BLaER1 treated with 17β-estradiol and CSF1 and Interleukin-3, amounts not matched to agents 10 nM and 100 nM (cell line): ENCODE results near the gene TECPR2.
"Not testable (repeated sequence)": the region's sequence is repeated elsewhere in the genome, so short reads cannot be mapped to it uniquely, and the experiment has no call there.

Source experiments
- H3K27ac ChIP-seq, 11 experiments: shearing (Covaris generic); formaldehyde crosslinking; 2 replicates each; pipeline ENCODE4 v1.8.1; 2022
- H3K27me3 ChIP-seq, 11 experiments: shearing (Covaris generic); formaldehyde crosslinking; 2 replicates each; pipeline ENCODE4 v1.8.1; 2022
- H3K36me3 ChIP-seq, 11 experiments: shearing (Covaris generic); formaldehyde crosslinking; 2 replicates each; pipeline ENCODE4 v1.8.1; 2022
- H3K4me1 ChIP-seq, 10 experiments: shearing (Covaris generic); formaldehyde crosslinking; 2 replicates each; pipeline ENCODE4 v1.8.1; 2022
- H3K4me2 ChIP-seq, 11 experiments: shearing (Covaris generic); formaldehyde crosslinking; 2 replicates each; pipeline ENCODE4 v1.8.1; 2022
- H3K4me3 ChIP-seq, 10 experiments: shearing (Covaris generic); formaldehyde crosslinking; 2 replicates each; pipeline ENCODE4 v1.8.1; 2022
- H3K9ac ChIP-seq, 11 experiments: shearing (Covaris generic); formaldehyde crosslinking; 2 replicates each; pipeline ENCODE4 v1.8.1; 2022
- H3K9me3 ChIP-seq, 11 experiments: shearing (Covaris generic); formaldehyde crosslinking; replicated peaks in 1 of 11; 2 replicates each; pipeline ENCODE4 v1.8.1; 2022
- H4K20me1 ChIP-seq, 11 experiments: shearing (Covaris generic); formaldehyde crosslinking; 2 replicates each; pipeline ENCODE4 v1.8.1; 2022
- Cebpa-rat ChIP-seq, 11 experiments: shearing (Covaris generic); IDR thresholded peaks; 2 replicates each; pipeline ENCODE4 v1.8.1; 2022

Gene TECPR2

DNA sequence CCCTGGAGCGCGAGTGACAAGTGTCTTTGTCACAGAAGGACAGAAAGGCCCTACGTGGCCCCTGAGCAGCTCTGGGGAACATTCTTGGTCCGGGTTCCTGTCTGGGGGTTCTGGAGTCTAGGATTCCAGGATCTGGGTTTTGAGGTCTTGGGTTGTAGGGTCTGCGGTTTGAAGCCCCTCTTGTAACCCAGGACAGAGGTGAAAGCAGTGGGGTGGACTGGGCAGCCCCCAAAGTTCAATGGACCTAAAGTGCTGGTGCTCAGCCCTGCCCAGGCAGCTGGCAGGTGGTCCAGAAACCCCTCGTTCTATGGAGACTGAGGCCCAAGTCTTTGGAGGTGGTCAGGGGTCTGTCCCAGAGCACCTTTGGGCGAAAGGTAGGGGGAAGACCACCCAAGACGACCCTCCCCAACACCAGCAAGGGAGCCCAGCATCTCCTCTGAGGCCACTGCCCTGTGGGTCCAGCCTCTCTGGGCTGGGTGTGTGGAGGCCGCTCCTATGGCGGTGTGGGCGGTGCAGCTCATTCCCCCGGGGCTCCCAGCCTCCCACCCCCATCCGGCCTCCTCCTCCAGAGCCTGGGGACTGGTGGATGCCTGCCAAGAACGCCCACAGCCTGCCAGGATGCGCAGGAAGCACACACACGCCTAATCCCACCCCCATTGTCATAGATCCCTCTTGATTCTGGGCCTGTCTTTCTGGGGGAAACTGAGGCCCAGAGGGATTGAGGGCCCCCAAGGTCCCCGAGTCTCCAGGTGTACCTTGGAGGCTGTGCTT lies 177.0 kb downstream of the TECPR2 start:
- H4K20me1 ChIP-seq, result no peaks in the 10 kb centered on the region
- H3K4me3 ChIP-seq, result peak overlapping the region in 8 of 10 experiments; percentile 6 to 51 (median 40); a peak in 11 of 20 replicates
- H3K36me3 ChIP-seq, result no peaks in the 10 kb centered on the region
- H3K4me2 ChIP-seq, result peak overlapping the region; percentile 81 to 98 (median 92)
- TF ChIP-seq Cebpa-rat (IDR thresholded peaks at IDR 0.05), result no peak
- peak overlapping the region; percentile 32 to 95 (median 92); a peak in 20 of 22 replicates for H3K27ac ChIP-seq
- H3K27me3 ChIP-seq, result peaks cover 7 to 18% (median 9%) of the 10 kb centered on the region in 11 experiments
- H3K4me1 ChIP-seq, result peaks cover 46 to 100% (median 93%) of the 10 kb centered on the region in 10 experiments
- H3K9ac ChIP-seq, result peak overlapping the region; percentile 54 to 88 (median 81); a peak in 21 of 22 replicates
- no peaks in the 10 kb centered on the region for H3K9me3 ChIP-seq

DNA sequence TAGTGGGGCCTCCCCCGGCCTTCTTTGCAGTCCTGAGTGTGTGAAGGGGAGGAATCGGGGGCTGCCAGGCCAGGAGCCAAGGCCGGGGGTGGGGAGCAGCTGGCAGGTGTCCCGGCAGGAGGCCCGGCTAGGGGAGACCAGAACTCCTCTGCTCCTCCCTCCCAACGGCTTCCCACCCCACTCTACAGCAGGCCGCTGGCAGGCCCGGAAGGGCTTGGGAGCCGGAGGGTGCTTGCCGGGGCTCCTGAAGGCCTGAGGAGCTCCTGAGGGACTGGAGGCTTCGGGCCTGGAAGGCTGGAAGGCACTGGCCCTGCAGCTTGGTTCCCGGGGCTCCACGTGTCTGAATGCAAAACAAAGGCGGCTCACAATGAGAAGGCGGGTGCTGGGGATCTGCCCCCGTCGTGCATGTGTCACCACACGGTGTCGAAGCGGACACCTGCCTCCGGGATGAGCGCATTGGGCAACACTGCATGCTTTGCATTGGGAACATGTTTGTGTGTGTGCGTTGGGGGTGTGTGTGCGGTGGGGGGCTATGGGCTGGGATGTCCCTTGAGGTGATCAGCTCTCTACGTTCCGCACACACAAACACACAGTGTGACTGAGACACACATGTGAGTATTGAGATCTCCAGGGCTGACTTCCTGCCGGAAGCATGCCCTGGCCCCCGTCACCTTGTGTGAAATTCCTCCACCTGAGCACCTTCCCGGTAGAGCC lies 177.7 kb downstream of the TECPR2 start:
- peak overlapping the region; percentile 32 to 95 (median 92); a peak in 20 of 22 replicates for H3K27ac ChIP-seq
- peak overlapping the region; percentile 54 to 88 (median 81); a peak in 20 of 22 replicates for H3K9ac ChIP-seq
- TF ChIP-seq Cebpa-rat (IDR thresholded peaks at IDR 0.05), result peak in 4 of 11 experiments; percentile 31 to 79 (median 65); a peak in 3 of 22 replicates
- H3K4me1 ChIP-seq, result peaks cover 50 to 100% (median 95%) of the 10 kb centered on the region in 10 experiments
- H3K4me2 ChIP-seq, result peak overlapping the region; percentile 81 to 98 (median 92)
- H3K9me3 ChIP-seq, result no peaks in the 10 kb centered on the region
- peak overlapping the region in 8 of 10 experiments; percentile 6 to 51 (median 40); a peak in 9 of 20 replicates for H3K4me3 ChIP-seq
- no peaks in the 10 kb centered on the region for H3K36me3 ChIP-seq
- no peaks in the 10 kb centered on the region for H4K20me1 ChIP-seq
- H3K27me3 ChIP-seq, result peaks cover 15 to 26% (median 16%) of the 10 kb centered on the region in 11 experiments

GRCh38 chr14:102541029-102541491 lies 178.3 kb downstream of the TECPR2 start:
- H3K4me3 ChIP-seq, H4K20me1 ChIP-seq, H3K36me3 ChIP-seq, H3K9me3 ChIP-seq: not testable (repeated sequence)
- peak overlapping the region in 7 of 11 experiments; percentile 79 to 88 (median 85); a peak in 13 of 22 replicates for H3K9ac ChIP-seq
- H3K4me1 ChIP-seq, result peaks cover 56 to 100% (median 95%) of the 10 kb centered on the region in 10 experiments
- peak overlapping the region in 9 of 11 experiments; percentile 69 to 95 (median 92); a peak in 16 of 22 replicates for H3K27ac ChIP-seq
- peaks cover 17 to 32% (median 20%) of the 10 kb centered on the region in 11 experiments for H3K27me3 ChIP-seq
- H3K4me2 ChIP-seq, result peak overlapping the region in 9 of 11 experiments; percentile 82 to 98 (median 93); a peak in 19 of 22 replicates

DNA sequence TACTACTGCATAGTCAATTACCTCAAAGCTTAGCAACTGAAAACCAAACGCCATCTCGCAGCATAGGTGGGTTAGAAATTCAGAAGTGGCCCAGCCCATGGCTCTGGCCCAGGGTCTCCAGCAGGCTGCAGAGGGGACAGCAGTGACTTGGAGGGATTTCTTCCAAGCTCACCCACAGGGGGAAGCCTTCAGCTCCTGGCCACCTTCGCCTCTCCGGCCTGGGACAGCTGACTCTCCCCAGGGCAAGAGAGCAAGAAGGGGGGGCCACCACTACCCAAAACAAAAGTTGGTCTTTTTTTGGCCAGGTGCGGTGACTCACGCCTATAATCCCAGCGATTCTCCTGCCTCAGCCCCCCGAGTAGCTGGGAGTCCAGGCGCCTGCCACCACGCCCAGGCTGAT lies 179.0 kb downstream of the TECPR2 start:
- Histone ChIP-seq H3K27me3 (peaks cover 17 to 32% (median 20%) of the 10 kb centered on the region in 11 experiments), H3K4me2 (peak overlapping the region in 8 of 11 experiments; percentile 54 to 98 (median 87); a peak in 16 of 22 replicates), H3K4me3 (no peak overlapping the region), H3K36me3 (no peaks in the 10 kb centered on the region), H3K9me3 (no peaks in the 10 kb centered on the region), H3K4me1 (peaks cover 57 to 100% (median 96%) of the 10 kb centered on the region in 10 experiments), H3K9ac (peak overlapping the region in 4 of 11 experiments; percentile 7 to 49 (median 42); a peak in 3 of 22 replicates), H3K27ac (peak overlapping the region in 4 of 11 experiments; percentile 92 to 95 (median 94); a peak in 7 of 22 replicates), H4K20me1 (no peaks in the 10 kb centered on the region)
- no peak for TF ChIP-seq Cebpa-rat (IDR thresholded peaks at IDR 0.05)

DNA sequence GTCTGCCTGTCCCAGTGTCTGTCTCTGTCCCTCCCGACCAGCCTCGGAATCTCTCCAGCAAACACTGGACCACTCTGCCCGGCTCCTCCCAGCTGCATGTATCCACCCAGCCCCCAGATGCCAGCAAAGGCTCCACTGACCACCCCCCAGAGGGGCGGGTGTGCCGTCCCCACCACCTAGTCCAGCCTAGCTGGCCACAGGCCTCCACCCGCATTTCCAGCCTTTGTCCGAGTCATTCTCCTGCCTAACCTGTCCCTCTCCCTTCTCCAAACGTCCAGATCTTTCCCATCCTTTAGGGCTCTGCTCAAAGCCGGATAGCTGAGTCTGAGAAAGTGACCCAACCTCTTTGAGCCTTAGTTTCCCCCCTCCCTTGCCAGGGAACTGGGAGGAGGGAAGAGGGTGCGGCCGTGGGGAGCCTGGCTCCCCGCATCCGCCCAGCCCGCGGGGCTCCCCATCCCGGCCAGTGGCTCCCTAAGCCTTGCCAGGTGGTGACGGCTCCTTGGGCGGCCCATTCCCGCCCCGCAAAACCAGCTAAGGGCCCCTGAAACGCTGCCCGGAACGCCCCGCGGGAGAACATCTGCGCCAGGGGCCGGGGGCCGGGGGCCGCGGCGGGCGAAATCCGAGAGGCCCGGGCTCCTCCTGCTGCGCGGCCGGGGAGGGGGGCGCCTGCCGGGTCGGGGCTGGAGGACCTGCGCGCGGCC lies 181.5 kb downstream of the TECPR2 start:
- peak overlapping the region; percentile 20 to 65 (median 54); a peak in 16 of 22 replicates for H3K9ac ChIP-seq
- H3K36me3 ChIP-seq, result no peaks in the 10 kb centered on the region
- no peak for TF ChIP-seq Cebpa-rat (IDR thresholded peaks at IDR 0.05)
- H3K9me3 ChIP-seq, result no peaks in the 10 kb centered on the region; a peak in 1 of 22 replicates
- peak overlapping the region in 8 of 10 experiments; percentile 31 to 58 (median 42); a peak in 13 of 20 replicates for H3K4me3 ChIP-seq
- H3K27ac ChIP-seq, result peak overlapping the region in 9 of 11 experiments; percentile 4 to 69 (median 45); a peak in 12 of 22 replicates
- peaks cover 49 to 100% (median 96%) of the 10 kb centered on the region in 10 experiments for H3K4me1 ChIP-seq
- no peaks in the 10 kb centered on the region for H4K20me1 ChIP-seq
- H3K4me2 ChIP-seq, result peak overlapping the region; percentile 62 to 86 (median 77)
- H3K27me3 ChIP-seq, result peaks cover 17 to 32% (median 20%) of the 10 kb centered on the region in 11 experiments

- H3K4me3 ChIP-seq, result peak overlapping the region in 8 of 10 experiments; percentile 31 to 58 (median 42); a peak in 12 of 20 replicates
- no peaks in the 10 kb centered on the region for H4K20me1 ChIP-seq
- H3K9ac ChIP-seq, result peak overlapping the region; percentile 20 to 65 (median 54); a peak in 19 of 22 replicates
- H3K9me3 ChIP-seq, result no peaks in the 10 kb centered on the region; a peak in 1 of 22 replicates
- peaks cover 17 to 32% (median 20%) of the 10 kb centered on the region in 11 experiments for H3K27me3 ChIP-seq
- no peaks in the 10 kb centered on the region for H3K36me3 ChIP-seq
- TF ChIP-seq Cebpa-rat (IDR thresholded peaks at IDR 0.05), result no peak
- H3K4me1 ChIP-seq, result peaks cover 42 to 99% (median 93%) of the 10 kb centered on the region in 10 experiments
- H3K4me2 ChIP-seq, result peak overlapping the region; percentile 62 to 86 (median 77)
- H3K27ac ChIP-seq, result peak overlapping the region in 10 of 11 experiments; percentile 4 to 69 (median 44); a peak in 17 of 22 replicates
These were observed 182.2 kb downstream of the TECPR2 start for GRCh38 chr14:102544747-102545460.

GRCh38 chr14:102545461-102546265 lies 182.9 kb downstream of the TECPR2 start:
- peak overlapping the region in 9 of 11 experiments; percentile 1 to 65 (median 46); a peak in 12 of 22 replicates for H3K9ac ChIP-seq
- no peaks in the 10 kb centered on the region for H4K20me1 ChIP-seq
- peaks cover 35 to 99% (median 93%) of the 10 kb centered on the region in 10 experiments for H3K4me1 ChIP-seq
- H3K27me3 ChIP-seq, result peaks cover 17 to 32% (median 20%) of the 10 kb centered on the region in 11 experiments
- H3K4me3 ChIP-seq, result no peak overlapping the region; a peak in 2 of 20 replicates
- TF ChIP-seq Cebpa-rat (IDR thresholded peaks at IDR 0.05), result 0 out of 22 replicates have a peak, but pooled peaks of 2 of the 11 experiments have one; percentile 21 to 34
- H3K4me2 ChIP-seq, result peak overlapping the region; percentile 62 to 86 (median 77)
- H3K27ac ChIP-seq, result peak overlapping the region in 7 of 11 experiments; percentile 13 to 69 (median 57); a peak in 11 of 22 replicates
- H3K36me3 ChIP-seq, result no peaks in the 10 kb centered on the region
- H3K9me3 ChIP-seq, result no peaks in the 10 kb centered on the region; a peak in 1 of 22 replicates
